HG03103 (cell line): Measurements from ENCODE around the gene ITGA3.

Experiments
- ATAC-seq: cut with Tn5 transposase; IDR thresholded peaks from one replicate; pipeline ENCODE4 v1.9.1; 2021; ENCODE audit warnings: low read depth; ENCODE audit not compliant: unreplicated experiment

ITGA3 gene

DNA sequence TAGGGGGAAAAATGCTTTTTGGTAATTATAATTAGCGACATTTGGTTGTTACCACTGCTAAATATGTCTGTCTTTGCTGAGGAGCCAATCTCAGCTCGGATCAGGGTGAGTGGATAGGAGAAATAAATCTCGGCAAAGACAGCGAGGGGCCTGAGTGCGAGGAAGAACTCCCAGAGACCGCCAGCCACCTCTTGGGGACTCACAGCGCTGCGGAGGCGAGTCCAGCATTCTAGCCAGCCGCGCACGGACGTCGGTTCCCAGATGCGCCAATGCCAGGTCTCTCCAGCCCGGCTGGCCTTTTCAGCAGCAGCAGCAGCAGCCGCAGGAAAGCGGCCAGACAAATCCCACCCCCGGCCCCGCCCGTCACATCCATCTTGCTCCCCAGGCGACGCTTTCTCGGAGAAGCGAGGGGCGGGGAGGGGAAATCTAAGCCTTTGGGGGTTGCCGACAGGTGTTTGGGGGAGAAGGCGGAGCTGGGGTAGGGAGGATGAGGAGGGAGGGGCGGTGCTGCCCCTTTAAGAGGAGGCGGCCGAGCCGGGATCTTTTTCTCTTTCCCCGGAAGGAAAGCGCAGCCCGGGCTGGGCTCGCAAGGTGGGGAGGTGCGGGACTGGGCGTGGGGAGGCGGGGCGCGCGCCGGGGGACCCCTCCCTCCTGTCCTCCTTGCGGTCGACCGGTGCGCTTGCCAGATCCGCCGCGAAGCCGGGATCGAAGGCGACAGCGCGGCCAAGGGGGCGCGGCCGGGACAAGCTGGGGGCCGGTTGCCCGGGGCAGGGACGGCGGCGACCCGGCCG lies at the start of gene ITGA3:
ITGA3 (plus strand) TSS at position 685 of the 791 bp plus-strand sequence. CDS start 330 bp downstream, outside the sequence.
- ATAC-seq, result peak; percentile 46

DNA sequence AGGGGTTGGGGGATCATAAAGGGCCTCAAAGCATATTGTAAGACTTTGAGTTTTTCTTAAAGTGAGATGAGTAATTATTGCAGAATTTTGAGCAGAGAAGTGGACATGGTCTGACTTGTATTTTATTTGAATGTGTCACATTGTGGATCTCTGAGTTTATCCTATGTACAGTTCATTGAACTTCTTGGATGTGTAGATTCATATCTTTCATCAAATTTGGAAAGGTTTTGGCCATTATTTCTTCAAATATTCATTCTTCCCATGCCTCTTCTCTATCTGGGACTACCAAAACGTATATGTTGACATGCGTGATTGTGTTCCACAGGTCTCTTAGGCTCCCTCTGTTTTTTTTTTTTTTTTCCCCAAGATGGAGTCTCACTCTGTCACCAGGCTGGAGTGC lies 46.6 kb upstream of the ITGA3 start:
- no peak for ATAC-seq

DNA sequence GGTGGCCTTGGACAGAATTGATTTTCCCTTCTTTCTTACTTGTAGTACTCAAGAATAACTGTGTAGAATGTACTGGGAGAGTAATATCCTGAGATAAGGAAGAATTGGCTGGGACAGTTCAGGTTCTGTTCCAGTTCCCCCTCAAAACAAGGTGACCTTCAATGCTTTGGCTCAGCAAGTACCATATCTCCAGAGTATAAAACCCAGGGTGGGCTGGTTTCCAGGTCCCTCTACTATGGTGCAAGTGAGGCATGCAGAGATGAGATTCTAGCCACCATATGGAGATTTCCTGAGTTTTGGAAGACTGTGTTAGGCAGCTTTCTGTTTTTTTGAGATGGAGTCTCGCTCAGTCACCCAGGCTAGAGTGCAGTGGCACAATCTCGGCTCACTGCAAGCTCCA lies 42.8 kb upstream of the ITGA3 start:
- no peak for ATAC-seq

DNA sequence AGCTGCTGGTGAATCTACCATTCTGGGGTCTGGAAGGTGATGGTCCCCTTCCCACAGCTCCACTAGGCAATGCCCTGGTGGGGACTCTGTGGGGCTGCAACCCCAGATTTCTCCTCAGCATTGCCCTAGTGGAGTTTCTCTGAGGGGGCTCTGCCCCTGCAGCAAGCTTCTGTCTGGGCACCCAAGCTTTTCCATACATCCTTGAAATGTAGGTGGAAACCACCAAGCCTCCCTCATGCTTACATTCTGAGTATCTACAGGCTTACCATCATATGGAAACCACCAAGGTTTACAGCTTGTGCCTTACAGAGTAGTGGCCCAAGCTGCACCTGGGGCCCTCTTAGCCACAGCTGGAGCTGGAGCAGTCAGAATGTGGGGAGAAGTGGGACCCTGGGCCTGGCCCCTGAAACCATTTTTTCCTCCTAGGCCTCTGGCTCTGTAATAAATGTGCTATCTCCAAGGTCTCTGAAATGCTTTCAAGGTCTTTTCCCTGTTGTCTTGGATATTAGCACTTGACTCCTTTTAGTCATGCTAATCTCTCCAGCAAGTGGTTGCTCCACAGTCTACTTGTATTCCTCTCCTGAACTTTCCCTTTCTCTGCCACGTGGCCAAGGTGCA lies 41.3 kb upstream of the ITGA3 start:
- ATAC-seq, result no peak

DNA sequence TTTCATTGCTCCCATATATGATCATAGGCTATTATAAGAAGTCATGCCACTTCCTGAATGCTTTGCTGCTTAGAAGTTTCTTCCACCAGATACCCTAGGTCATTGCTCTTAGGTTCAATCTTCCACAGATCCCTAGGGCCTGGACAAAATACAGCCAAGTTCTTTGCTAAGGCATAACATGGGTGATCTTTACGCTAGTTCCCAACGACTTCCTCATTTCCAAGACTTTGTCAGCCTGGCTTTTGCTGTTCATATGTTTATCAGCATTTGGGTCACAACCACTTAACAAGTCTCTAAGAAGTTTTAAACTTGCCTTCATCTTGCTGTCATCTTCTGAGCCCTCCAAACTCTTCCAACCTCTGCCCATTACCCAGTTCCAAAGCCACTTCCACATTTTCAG lies 40.8 kb upstream of the ITGA3 start:
- ATAC-seq, result no peak

DNA sequence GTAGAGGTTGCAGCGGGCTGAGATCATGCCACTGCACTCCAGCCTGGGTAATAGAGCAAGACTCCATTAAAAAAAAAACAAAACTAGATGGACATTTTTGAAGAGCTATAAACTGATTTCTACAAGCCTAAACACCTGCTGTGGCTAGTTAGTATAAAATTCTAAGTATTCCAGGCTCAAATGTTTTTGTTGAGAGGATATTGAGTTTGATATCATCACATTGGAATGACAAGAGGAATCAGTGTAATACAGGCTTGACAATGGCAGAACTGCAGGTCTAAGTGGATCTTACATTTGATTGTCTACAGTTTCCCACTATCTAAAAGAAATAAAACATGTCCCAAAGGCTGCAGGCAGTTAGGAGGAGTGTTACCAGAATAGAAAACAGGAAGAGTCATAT lies 37.0 kb upstream of the ITGA3 start:
- ATAC-seq, result no peak

DNA sequence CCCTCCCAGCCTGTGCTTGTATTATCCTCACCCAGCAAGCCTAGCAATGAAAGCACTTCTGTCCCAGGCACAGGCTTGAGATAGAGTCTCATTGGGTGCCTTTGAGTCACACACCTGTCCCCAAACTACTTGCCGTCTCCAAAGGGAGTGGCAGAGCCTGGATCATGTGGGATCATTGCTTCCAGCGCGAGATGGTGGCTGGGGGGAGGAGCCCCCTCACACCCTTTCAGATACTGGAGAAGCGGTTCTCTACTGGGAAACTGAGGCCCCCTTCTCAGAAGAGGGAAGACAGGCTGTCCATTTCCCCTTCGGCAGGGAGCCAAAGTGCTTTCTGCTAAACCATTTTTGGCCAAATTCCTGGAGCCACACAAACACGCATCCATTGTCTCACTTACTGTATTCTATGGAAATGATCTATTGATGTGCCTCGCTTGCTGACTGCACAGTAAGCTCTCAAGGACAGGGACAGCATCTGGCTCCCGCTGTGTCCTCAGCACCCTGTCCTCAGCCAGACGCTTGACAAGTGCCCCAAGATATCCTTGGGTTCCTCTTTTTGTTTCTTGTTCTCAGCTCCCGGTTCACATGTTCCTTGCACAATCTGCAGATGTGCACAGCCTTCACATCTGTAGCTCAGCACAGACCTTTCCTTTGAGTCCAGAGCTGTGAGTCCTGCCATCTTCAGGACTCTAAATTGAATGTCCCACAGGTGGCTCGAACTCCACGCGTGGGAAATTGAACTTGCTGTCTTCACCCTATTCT lies 34.9 kb upstream of the ITGA3 start:
- ATAC-seq, result no peak

DNA sequence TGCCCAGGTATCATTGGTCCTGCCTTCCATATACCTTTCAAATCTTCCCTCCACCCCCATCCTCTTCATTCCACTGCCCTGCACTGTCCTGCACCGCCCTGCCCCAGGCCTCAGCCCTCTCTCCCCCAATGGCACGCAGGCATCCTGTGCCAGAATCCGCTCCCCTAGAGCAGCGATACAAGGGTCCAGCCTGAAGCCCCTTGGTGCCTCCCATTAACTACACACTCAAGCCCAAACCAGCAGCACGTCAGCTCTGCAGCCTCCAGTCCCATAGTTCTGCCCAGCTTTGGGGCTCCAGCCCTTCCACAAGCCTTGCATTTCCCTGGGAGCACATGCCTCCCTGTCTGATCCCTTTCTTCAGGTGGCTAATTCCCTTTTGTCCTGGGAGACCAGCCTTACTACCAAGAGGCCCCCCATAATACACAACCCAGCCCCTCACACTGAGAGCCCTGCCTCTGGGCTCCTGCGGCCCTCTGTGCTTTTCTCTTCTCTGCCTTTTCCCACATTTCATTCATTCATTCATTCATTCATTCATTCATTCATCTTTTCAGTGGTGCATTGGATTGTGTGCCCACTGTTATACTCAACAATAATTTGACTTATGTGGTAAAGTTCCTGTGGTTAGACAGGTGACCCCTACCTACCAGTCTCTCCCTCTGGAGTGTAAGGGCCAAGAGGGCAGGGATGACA lies 34.1 kb upstream of the ITGA3 start:
- ATAC-seq, result no peak

DNA sequence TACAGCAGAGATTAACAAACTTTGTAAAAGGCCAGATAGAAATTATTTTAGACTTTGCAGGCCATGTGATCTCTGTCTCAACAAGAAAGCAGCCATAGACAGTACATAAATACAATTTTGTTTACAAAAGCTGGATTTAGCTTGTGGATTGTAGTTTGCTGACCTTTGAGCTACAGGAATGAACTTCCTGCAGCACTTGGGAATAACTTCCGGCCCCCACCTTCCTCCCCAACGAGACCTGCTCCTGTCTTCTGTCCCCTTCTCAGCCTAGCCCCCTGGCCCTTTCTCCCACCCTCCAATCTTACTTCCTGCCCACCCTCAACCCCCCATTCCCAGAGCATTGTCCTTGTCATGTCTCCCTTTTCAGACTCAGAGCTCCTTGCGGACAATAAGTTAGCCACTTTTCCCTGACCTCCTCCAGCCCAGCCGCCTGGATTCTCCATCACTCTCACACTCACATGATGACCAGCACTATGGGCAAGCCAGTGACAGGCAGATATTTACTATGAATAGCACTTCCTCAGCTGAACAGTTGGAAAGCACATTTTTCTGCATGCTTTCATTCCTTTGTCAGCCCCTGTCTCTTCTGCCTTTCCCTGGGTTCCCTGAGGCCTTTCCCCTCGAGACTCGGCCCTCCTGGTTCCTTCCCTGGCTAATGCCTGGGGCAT lies 33.3 kb upstream of the ITGA3 start:
- no peak for ATAC-seq

DNA sequence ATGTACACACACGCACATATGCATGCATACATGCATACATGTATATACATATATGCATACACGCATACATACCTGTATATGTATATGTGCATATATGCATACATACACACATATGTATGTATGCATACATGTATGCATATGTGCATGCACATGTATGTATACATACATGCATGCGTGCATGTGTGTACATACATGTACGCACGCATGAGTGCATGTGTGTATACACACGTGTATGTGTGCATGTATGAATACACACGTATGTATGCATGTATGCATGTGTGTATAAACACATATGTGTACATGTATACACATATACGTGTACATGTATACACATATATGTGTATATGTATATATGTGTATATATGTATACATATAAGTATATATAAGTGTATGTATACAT lies 32.4 kb upstream of the ITGA3 start:
- no peak for ATAC-seq

DNA sequence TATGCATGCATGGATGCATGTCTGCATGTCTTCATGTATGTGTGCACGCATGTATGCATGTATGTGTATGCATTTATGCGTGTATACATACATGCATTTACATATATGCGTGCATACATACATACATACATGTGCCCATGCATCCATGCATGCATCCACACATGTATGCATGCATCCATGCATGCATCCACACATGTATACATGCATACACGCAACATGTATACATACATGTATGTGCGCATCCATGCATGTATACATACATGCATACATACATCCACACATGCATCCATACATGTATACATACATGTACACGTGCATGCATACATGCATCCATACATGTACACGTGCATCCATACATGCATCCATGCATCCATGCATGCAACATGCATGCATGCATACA lies 31.1 kb upstream of the ITGA3 start:
- ATAC-seq, result no peak

DNA sequence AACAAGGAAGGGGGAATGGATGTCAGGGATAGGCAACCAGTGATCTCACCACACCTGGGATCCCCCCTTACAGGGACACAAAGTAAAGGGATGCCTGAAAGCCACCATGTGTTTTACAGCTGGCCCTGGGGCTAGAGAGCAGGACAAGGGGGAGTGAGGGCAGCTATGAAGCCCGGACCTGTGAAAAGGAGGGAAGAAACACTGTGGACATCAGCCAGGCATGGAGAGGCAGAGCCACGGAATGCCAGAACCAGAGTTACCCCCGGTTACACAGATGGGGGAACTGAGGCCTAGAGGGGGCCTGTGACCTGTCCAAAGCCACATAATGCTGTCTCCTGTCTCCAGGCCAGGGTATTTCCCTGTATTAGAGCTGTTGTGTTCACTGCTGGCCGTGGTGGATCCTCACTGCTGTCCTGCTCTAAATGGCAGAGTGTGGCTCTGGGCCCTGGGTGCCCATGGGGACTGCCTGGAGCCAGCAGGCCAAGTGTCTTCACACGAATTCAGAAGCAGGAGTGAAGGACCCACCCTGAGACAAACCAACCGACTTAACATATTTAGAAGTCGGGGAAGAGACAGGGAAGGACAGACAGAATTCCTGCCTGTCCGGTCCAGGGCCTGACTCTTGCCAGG lies 29.7 kb upstream of the ITGA3 start:
- no peak for ATAC-seq

DNA sequence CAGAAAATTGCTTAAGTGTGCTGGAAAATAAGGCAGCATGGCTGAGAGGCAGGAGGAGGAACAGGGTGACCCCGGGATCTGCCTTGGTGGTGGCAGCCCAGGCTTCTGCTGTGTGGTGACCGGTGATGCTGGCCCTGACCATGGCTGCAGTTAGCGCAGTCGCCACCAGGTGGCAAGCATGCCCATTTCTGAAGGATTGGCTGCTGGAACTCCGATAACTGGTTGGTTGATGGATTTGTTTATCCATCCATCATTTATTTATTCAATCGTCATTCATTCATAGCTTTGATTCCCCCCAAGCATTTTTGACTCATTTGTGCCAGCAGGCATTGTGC lies 29.1 kb upstream of the ITGA3 start:
- no peak for ATAC-seq

DNA sequence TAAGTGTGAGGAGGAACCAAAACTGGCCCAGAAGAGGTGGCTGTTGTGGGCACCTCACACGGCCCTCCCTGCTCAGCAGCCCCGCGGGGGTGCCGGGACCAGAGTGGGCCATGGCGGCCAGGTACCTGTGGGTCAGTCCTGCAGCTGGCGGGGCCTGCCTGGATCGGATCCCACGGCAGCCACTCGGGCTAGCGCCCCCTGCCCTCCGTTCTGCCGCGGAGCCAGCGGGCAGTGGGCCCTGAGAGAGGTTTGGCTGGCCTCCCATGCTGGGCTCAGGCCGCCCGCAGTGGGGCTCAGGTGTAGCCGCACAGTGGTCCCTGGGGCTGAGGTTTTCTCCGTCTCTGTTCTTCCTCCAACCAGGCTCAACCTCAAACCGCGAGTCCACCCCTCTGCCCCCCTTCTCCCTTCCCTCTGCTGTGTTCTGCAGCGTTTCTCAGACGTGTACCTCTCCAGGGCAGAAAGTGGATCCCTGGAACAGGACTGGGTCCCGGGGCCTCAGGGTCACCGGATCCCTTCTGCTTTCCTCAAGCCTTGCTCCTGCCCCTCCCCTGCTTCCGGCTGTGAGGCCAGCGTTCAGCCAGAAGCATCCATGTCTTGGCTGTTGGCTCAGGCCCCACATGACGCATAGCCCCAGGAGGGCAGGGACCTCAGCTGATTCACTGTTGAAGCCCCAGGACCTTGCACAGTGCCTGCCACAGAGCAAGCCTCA lies 28.6 kb upstream of the ITGA3 start:
- no peak for ATAC-seq

DNA sequence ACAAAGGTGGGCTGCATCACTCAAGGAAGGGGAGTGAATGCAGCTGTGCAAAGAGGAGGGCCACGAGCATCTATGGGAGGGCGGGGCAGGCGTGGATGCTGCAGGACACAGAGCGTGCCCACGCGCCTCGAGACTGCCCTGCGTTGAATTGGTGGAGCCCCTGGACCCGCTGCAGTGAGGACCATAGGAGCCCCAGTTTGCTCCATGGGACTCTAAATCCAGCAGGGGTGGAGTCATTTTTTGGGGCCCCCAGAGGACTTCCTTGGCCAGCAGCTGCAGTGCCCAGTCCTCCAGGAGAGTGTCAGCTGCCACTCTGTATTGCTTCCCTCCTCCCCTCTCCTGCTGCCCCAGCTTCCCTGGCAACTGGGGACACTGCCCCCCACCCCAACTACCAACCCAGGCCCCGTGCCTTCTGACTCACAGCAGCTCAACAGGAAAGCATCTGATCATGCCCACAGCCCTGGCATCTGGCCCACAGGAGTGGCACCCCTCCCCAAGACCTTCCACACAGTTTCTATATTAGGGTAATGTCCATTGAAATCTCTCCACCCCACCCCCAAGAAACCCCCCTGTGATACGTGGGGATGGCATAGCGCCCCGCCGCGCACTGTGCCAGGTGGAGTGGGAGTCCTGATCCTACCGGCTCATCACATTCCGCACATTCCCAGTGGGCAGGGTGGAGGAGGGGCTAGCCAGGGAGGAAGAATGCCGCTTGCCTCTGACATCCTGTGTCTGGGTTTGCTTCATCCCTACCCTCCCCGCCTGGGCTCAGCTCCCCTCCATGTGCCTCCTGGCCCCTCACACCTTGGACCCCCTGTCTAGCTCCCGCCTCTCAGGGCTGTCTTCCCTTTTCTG lies 27.8 kb upstream of the ITGA3 start:
- no peak for ATAC-seq

DNA sequence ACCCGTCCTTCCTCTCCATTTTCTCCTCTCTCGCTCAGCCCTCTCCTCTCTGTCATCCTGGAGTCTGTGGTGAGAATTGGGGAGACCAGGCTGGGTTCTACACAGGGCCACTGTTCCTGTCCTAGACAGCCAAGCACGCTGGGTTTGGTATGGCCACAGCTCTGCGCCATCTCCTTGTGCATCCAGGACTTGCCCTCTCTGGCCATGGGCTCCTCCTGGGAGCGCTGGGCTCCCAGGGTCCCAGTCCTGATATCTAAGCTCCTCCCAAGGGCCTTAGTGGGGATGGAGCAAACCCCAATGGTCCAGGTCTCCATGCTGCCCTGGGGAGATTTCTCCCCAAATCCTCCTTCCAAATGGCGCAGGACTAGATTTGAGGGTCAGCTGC lies 27.2 kb upstream of the ITGA3 start:
- no peak for ATAC-seq

DNA sequence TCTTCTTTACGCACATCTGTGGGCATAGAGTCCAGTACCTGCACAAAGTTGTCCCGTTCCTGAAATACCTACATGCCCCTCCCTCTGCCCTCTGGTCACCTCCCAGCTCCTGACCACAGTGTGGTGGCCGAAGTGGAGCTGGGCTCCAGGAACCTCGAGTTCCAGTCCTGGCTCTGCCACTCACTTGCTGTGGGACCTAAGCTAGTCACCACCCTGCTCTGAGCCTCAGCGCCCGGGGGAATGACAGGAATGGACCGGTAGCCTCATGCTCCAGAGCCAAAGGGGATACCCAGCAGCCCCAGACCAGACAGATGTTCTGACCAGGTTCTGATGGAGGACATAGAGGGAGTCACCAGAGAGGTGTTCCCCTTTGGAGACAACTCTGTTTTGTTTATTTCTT lies 26.7 kb upstream of the ITGA3 start:
- no peak for ATAC-seq

DNA sequence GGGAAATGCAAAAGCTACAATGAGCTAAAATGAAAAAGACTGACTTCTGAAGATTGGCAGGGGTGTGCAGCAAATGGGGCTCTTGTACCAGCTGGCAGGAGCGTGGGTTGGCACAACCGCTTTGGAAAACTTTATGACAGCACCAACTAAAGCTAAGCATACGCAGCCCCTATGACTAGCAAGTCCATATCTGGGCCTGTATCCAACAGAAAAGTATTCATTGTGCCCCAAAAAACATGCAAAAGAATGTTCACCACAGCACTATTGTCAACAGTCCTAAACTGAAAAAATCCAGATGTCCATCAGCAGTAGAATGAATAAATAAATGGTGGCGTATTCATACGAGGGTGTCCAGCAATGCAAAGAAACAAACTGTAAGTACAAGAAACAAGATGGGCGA lies 22.6 kb upstream of the ITGA3 start:
- no peak for ATAC-seq
